Measurements from ENCODE around the gene EBF4.

DNA sequence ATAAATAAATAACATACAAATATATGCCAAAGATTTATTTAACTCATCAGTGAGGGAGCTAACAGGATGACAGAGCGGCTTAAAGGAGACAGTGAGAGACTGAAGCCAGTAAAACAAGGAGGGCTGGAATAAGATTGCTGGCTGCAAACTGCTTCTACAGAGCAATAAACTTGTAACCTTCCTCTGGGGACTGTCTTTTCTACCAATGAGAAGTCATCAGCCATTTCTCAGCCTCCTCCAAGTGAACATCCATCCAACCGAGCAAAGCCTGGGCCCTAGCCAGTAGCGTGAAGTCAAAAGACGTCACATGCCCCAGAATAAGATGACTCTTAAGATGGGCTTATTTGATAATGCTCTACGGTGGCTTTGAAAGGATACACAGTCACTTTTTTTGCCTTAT is 65.4 kb downstream of the EBF4 start:
- TF ChIP-seq, protein P1, sequence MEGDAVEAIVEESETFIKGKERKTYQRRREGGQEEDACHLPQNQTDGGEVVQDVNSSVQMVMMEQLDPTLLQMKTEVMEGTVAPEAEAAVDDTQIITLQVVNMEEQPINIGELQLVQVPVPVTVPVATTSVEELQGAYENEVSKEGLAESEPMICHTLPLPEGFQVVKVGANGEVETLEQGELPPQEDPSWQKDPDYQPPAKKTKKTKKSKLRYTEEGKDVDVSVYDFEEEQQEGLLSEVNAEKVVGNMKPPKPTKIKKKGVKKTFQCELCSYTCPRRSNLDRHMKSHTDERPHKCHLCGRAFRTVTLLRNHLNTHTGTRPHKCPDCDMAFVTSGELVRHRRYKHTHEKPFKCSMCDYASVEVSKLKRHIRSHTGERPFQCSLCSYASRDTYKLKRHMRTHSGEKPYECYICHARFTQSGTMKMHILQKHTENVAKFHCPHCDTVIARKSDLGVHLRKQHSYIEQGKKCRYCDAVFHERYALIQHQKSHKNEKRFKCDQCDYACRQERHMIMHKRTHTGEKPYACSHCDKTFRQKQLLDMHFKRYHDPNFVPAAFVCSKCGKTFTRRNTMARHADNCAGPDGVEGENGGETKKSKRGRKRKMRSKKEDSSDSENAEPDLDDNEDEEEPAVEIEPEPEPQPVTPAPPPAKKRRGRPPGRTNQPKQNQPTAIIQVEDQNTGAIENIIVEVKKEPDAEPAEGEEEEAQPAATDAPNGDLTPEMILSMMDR (IDR thresholded peaks at IDR 0.05), result no peak
- TF ChIP-seq POLR2AphosphoS5 (IDR thresholded peaks at IDR 0.05), result no peak
